ENCODE results near the gene PAQR5. TPM values are rescaled to one million over a fixed set of nuclear protein-coding genes. Genes with fewer than 3 reads are reported as not detected.

PAQR5 gene
- total RNA-seq, 1 experiment from 2014 or later: 9.4 TPM

DNA sequence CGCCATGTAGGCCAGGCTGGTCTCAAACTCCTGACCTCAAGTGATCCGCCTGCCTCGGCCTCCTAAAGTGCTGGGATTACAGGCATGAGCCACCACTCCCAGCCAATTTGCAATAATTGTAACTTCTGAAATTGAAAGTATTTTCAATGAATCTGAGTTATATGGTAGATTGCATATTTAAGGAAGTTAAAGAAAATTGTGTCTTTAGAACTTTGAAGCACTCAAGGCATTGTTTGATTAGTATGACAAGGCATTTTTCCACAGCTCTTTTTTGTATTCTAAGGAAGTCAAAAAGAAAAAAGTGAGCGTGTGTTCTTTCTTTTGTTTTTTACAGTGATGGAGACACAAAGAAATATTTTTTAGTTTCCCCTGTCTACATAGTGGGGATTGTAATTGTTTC is 138.2 kb downstream of the PAQR5 start:
- CTCF ChIA-PET: no interaction called here
- DNase-seq (ENCODE audit: low spot score) (no peak), ATAC-seq (no peak)
- Mint-ChIP-seq H3K9me3 (no peaks in the 10 kb centered on the region), H3K36me3 (peaks cover 82% of the 10 kb centered on the region), H3K27ac (no peak overlapping the region), H3K27me3 (ENCODE audit: low read depth) (no peaks in the 10 kb centered on the region), H3K4me1 (no peaks in the 10 kb centered on the region), H3K4me3 (no peak overlapping the region)
- TF ChIP-seq, protein P1, sequence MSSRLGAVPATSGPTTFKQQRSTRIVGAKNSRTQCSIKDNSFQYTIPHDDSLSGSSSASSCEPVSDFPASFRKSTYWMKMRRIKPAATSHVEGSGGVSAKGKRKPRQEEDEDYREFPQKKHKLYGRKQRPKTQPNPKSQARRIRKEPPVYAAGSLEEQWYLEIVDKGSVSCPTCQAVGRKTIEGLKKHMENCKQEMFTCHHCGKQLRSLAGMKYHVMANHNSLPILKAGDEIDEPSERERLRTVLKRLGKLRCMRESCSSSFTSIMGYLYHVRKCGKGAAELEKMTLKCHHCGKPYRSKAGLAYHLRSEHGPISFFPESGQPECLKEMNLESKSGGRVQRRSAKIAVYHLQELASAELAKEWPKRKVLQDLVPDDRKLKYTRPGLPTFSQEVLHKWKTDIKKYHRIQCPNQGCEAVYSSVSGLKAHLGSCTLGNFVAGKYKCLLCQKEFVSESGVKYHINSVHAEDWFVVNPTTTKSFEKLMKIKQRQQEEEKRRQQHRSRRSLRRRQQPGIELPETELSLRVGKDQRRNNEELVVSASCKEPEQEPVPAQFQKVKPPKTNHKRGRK (CRISPR knock-in tag; IDR thresholded peaks at IDR 0.05; ENCODE audit: borderline replicate concordance): no peak
- POLR2A ChIA-PET: interaction anchor here (0.7 kb wide), 1 partner anchor 44 kb away, joined by 6 read pairs; no protein-coding TSS in a partner anchor

DNA sequence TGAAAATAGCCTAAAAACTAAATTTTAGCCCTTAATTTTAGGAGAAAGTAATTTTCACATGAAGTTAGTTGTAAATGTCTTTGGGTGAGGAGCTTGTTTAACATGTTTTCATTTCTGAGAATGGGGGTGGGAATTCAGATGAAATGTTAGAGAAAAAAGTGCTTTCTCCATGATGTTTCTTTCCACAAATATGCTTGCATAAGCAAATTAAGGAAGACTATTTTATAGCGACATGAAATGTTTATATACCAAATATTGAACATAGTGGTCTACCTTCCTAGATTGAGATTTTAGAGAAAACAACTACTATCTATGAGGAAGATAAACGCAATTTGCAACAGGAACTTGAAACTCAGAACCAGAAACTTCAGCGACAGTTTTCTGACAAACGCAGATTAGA is 140.9 kb downstream of the PAQR5 start:
- no peak overlapping the region for H3K27ac Mint-ChIP-seq
- H3K36me3 Mint-ChIP-seq: peaks cover 84% of the 10 kb centered on the region
- no peaks in the 10 kb centered on the region for H3K4me1 Mint-ChIP-seq
- TF ChIP-seq TEAD1 (CRISPR knock-in tag; IDR thresholded peaks at IDR 0.05) (no peak), GRHL2 (CRISPR knock-in tag; IDR thresholded peaks at IDR 0.05; ENCODE audit: insufficient replicate concordance, severe bottlenecking) (no peak), MXD4 (CRISPR knock-in tag; IDR thresholded peaks at IDR 0.05; ENCODE audit: borderline replicate concordance) (no peak)
- TF ChIP-seq, protein P2, sequence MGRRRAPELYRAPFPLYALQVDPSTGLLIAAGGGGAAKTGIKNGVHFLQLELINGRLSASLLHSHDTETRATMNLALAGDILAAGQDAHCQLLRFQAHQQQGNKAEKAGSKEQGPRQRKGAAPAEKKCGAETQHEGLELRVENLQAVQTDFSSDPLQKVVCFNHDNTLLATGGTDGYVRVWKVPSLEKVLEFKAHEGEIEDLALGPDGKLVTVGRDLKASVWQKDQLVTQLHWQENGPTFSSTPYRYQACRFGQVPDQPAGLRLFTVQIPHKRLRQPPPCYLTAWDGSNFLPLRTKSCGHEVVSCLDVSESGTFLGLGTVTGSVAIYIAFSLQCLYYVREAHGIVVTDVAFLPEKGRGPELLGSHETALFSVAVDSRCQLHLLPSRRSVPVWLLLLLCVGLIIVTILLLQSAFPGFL (CRISPR knock-in tag; IDR thresholded peaks at IDR 0.05; ENCODE audit: borderline replicate concordance): no peak
- TF ChIP-seq, protein P3, sequence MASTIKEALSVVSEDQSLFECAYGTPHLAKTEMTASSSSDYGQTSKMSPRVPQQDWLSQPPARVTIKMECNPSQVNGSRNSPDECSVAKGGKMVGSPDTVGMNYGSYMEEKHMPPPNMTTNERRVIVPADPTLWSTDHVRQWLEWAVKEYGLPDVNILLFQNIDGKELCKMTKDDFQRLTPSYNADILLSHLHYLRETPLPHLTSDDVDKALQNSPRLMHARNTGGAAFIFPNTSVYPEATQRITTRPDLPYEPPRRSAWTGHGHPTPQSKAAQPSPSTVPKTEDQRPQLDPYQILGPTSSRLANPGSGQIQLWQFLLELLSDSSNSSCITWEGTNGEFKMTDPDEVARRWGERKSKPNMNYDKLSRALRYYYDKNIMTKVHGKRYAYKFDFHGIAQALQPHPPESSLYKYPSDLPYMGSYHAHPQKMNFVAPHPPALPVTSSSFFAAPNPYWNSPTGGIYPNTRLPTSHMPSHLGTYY (CRISPR knock-in tag; IDR thresholded peaks at IDR 0.05): no peak
- TF ChIP-seq, protein P4, sequence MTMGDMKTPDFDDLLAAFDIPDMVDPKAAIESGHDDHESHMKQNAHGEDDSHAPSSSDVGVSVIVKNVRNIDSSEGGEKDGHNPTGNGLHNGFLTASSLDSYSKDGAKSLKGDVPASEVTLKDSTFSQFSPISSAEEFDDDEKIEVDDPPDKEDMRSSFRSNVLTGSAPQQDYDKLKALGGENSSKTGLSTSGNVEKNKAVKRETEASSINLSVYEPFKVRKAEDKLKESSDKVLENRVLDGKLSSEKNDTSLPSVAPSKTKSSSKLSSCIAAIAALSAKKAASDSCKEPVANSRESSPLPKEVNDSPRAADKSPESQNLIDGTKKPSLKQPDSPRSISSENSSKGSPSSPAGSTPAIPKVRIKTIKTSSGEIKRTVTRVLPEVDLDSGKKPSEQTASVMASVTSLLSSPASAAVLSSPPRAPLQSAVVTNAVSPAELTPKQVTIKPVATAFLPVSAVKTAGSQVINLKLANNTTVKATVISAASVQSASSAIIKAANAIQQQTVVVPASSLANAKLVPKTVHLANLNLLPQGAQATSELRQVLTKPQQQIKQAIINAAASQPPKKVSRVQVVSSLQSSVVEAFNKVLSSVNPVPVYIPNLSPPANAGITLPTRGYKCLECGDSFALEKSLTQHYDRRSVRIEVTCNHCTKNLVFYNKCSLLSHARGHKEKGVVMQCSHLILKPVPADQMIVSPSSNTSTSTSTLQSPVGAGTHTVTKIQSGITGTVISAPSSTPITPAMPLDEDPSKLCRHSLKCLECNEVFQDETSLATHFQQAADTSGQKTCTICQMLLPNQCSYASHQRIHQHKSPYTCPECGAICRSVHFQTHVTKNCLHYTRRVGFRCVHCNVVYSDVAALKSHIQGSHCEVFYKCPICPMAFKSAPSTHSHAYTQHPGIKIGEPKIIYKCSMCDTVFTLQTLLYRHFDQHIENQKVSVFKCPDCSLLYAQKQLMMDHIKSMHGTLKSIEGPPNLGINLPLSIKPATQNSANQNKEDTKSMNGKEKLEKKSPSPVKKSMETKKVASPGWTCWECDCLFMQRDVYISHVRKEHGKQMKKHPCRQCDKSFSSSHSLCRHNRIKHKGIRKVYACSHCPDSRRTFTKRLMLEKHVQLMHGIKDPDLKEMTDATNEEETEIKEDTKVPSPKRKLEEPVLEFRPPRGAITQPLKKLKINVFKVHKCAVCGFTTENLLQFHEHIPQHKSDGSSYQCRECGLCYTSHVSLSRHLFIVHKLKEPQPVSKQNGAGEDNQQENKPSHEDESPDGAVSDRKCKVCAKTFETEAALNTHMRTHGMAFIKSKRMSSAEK (CRISPR knock-in tag; IDR thresholded peaks at IDR 0.05; ENCODE audit: borderline replicate concordance): no peak
- ChIA-PET POLR2A (no interaction called here), CTCF (no interaction called here)
- no peaks in the 10 kb centered on the region for H3K27me3 Mint-ChIP-seq (ENCODE audit: low read depth)
- no peaks in the 10 kb centered on the region for H3K9me3 Mint-ChIP-seq
- H3K4me3 Mint-ChIP-seq: no peak overlapping the region
- DNase-seq (ENCODE audit: low spot score) (no peak), ATAC-seq (no peak)

DNA sequence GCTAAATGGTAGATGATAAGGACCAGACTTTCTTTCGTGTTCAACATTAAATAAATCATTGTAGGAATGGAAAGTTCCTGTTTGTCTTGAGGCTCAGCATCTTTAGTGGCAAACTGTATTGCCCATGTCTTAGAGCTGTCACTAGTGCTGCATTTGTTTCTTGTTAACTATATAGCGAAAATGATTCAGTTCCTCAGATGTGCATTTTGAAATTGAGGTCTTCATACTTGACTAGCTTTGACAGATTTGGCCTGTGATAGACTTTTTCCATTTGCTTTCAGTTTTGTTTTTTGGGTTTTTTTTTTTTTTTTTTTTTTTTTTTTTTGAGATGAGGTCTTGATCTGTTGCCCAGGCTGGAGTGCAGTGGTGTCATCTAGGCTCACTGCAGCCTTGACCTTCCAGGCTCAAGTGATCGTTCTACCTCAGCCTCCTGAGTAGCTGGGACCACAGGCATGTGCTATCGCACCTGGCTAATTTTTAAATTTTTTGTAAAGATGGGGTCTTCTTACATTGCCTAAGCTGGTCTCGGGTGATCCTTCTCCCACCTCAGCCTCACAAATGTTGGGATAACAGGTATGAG is 144.4 kb downstream of the PAQR5 start:
- ChIA-PET POLR2A (no interaction called here), CTCF (interaction anchor here (0.6 kb wide), 1 partner anchor 223 kb away, joined by 8 read pairs; no protein-coding TSS in a partner anchor)
- no peak overlapping the region for H3K27ac Mint-ChIP-seq
- ATAC-seq (no peak), DNase-seq (ENCODE audit: low spot score) (no peak)
- no peaks in the 10 kb centered on the region for H3K4me1 Mint-ChIP-seq
- no peaks in the 10 kb centered on the region for H3K9me3 Mint-ChIP-seq
- H3K27me3 Mint-ChIP-seq (ENCODE audit: low read depth): no peaks in the 10 kb centered on the region
- H3K36me3 Mint-ChIP-seq: peaks cover 87% of the 10 kb centered on the region
- H3K4me3 Mint-ChIP-seq: no peak overlapping the region
- TF ChIP-seq ELF4 (CRISPR knock-in tag; IDR thresholded peaks at IDR 0.05; ENCODE audit: low read depth) (no peak), ZNF317 (CRISPR knock-in tag; IDR thresholded peaks at IDR 0.05; ENCODE audit: borderline replicate concordance, low read depth) (no peak), FOXP1 (CRISPR knock-in tag; IDR thresholded peaks at IDR 0.05; ENCODE audit: borderline replicate concordance) (no peak), ZNF396 (CRISPR knock-in tag; IDR thresholded peaks at IDR 0.05; ENCODE audit: borderline replicate concordance) (no peak)
- TF ChIP-seq, protein P4 (CRISPR knock-in tag; IDR thresholded peaks at IDR 0.05; ENCODE audit: borderline replicate concordance): no peak
- TF ChIP-seq, protein P5, sequence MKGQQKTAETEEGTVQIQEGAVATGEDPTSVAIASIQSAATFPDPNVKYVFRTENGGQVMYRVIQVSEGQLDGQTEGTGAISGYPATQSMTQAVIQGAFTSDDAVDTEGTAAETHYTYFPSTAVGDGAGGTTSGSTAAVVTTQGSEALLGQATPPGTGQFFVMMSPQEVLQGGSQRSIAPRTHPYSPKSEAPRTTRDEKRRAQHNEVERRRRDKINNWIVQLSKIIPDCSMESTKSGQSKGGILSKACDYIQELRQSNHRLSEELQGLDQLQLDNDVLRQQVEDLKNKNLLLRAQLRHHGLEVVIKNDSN (CRISPR knock-in tag; IDR thresholded peaks at IDR 0.05): no peak
- TF ChIP-seq, protein P6, sequence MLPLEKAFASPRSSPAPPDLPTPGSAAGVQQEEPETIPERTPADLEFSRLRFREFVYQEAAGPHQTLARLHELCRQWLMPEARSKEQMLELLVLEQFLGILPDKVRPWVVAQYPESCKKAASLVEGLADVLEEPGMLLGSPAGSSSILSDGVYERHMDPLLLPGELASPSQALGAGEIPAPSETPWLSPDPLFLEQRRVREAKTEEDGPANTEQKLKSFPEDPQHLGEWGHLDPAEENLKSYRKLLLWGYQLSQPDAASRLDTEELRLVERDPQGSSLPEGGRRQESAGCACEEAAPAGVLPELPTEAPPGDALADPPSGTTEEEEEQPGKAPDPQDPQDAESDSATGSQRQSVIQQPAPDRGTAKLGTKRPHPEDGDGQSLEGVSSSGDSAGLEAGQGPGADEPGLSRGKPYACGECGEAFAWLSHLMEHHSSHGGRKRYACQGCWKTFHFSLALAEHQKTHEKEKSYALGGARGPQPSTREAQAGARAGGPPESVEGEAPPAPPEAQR (CRISPR knock-in tag; IDR thresholded peaks at IDR 0.05): no peak

Data from WTC11 (cell line).